ENCODE data around the gene RIN3. TPM values are rescaled to one million over a fixed set of nuclear protein-coding genes. Genes with fewer than 3 reads are reported as not detected.
A peak's percentile ranks its signal among the peaks of the same experiment; 100 is the strongest.

The RIN3 gene
- total RNA-seq, 1 experiment from 2014 or later: 1.5 TPM

DNA sequence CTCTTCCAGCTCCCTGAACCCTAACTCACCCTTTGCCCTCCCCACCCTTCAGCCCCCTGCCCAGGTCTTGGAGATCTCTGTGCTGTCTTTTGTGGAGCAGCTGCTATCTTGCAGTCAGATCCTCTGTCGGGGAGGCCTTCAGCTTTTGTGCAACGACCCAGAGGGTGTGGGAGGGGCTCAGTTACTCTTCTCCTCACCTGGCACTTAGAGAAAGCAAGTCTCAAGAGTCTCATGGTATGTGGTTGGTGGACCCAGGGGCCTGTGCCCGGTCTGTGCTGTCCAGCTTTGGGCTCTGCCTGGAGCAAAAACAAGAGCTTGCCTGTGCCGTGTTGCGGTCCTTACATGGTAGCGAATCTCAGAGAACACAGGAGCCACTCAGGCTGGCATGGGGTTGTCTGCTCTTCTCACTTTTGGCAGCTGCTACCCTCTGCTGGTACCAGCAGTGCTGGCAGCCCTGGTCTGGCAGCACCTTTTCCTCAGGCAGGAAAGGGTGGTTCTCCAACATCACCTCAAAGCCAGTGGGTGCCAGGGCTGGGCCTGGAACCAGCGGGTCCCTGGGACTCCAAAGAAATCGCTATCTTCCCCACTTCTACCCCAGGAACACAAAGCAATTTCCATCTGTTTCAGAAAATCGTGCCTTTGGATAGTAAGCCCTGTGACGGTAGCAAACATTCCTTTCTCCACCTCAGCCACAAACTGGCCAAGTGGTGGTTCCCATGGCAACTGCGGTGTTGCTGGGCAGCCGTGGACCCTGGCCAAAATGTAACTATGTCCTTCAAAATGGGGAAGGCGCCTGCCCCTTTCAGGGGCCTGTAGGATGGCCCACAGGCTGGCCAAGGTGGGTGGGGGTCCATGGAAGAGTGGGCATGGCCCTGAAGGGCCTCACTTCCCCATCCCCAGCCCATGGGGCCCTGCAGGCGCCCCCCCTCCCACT, 90.0 kb downstream of the RIN3 start:
- peaks cover 2 to 6% of the 10 kb centered on the region in 2 experiments; a peak in 3 of 5 replicates for H3K9me3 Mint-ChIP-seq
- Histone ChIP-seq H4K5ac (ENCODE audit: insufficient read length, low read depth, low read length) (no peak overlapping the region), H3K9ac (ENCODE audit: extremely low read depth, insufficient read length, low read length) (no peak overlapping the region), H4K91ac (ENCODE audit: insufficient read length, low read depth, low read length) (no peak overlapping the region), H2BK15ac (ENCODE audit: low read depth, low read length) (no peak overlapping the region), H3K4me1 (ENCODE audit: insufficient read depth, low read length) (no peaks in the 10 kb centered on the region), H2BK120ac (ENCODE audit: low read depth, low read length, poor library complexity, severe bottlenecking) (no peak overlapping the region), H2AFZ (ENCODE audit: low read length) (no peak overlapping the region), H2BK12ac (ENCODE audit: insufficient read length, low read depth, low read length) (no peak overlapping the region), H2BK5ac (ENCODE audit: insufficient read length, low read length) (no peak overlapping the region), H3K4ac (ENCODE audit: low read depth, low read length) (no peak overlapping the region), H3K4me2 (ENCODE audit: insufficient read depth, insufficient read length, low read length) (no peak overlapping the region), H4K20me1 (ENCODE audit: control insufficient read depth, insufficient read depth, insufficient read length) (no peaks in the 10 kb centered on the region), H3K27me3 (ENCODE audit: insufficient read depth, low read length) (no peaks in the 10 kb centered on the region), H3K14ac (ENCODE audit: insufficient read depth, low read length) (no peak overlapping the region), H4K8ac (replicated peaks; ENCODE audit: insufficient read length, low read depth, low read length) (no peak overlapping the region), H3K56ac (ENCODE audit: insufficient read length, low read depth, low read length) (no peak overlapping the region), H2BK20ac (ENCODE audit: low read depth, low read length, poor library complexity, severe bottlenecking) (no peak overlapping the region), H3K27ac (ENCODE audit: insufficient read length, low read depth, low read length) (no peak overlapping the region), H2AK5ac (ENCODE audit: insufficient read length, low read length) (no peak overlapping the region), H3K18ac (ENCODE audit: insufficient read length, low read depth, low read length) (no peak overlapping the region), H3K79me1 (ENCODE audit: insufficient read depth, low read depth, low read length, poor library complexity, severe bottlenecking) (no peaks in the 10 kb centered on the region), H3K23ac (ENCODE audit: insufficient read length, low read depth, low read length) (no peak overlapping the region), H3K9me3 (ENCODE audit: control insufficient read depth, low read depth, low read length) (no peaks in the 10 kb centered on the region), H3T11ph (ENCODE audit: low read length) (no peak overlapping the region), H3K23me2 (ENCODE audit: insufficient read length, low read depth, low read length, poor library complexity, severe bottlenecking) (no peaks in the 10 kb centered on the region), H3K79me2 (ENCODE audit: insufficient read depth, low read length) (no peaks in the 10 kb centered on the region)
- WGBS (ENCODE audit: extremely low coverage, insufficient read length, low lambda C conversion rate): no CpG with 5 or more reads among the region's 14 CpGs
- peak overlapping the region in 1 of 3 experiments; percentile 70; a peak in 2 of 7 replicates for H3K27ac Mint-ChIP-seq
- DNase-seq: no peak
- TF ChIP-seq, protein P1, sequence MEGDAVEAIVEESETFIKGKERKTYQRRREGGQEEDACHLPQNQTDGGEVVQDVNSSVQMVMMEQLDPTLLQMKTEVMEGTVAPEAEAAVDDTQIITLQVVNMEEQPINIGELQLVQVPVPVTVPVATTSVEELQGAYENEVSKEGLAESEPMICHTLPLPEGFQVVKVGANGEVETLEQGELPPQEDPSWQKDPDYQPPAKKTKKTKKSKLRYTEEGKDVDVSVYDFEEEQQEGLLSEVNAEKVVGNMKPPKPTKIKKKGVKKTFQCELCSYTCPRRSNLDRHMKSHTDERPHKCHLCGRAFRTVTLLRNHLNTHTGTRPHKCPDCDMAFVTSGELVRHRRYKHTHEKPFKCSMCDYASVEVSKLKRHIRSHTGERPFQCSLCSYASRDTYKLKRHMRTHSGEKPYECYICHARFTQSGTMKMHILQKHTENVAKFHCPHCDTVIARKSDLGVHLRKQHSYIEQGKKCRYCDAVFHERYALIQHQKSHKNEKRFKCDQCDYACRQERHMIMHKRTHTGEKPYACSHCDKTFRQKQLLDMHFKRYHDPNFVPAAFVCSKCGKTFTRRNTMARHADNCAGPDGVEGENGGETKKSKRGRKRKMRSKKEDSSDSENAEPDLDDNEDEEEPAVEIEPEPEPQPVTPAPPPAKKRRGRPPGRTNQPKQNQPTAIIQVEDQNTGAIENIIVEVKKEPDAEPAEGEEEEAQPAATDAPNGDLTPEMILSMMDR (conservative IDR thresholded peaks at IDR 0.05): no peak
- H3K4me1 Mint-ChIP-seq: 0 out of 4 replicates have a peak, but pooled peaks cover 0 to 2% of the 10 kb centered on the region in 2 experiments
- peaks cover 6% of the 10 kb centered on the region; the same call in 1 of the 2 replicates for H3K27me3 Mint-ChIP-seq (ENCODE audit: low read depth)
- H3K4me3 Mint-ChIP-seq: no peak overlapping the region
- no peaks in the 10 kb centered on the region; a peak in 1 of 7 replicates for H3K36me3 Mint-ChIP-seq (ENCODE audit: insufficient read depth in 1 of 3, low read depth in 3 of 3)
